OCI-LY7 (cell line): ENCODE measurements around the gene GULP1.

ENCODE experiments used
- CTCF ChIP-seq: fragments of 200-600 bp; sonication (generic); conservative IDR thresholded peaks from 2 replicates; pipeline ENCODE4 v1.5.1; 2014; ENCODE audit warnings: mild to moderate bottlenecking, antibody characterized with exemption, low read length, moderate library complexity, mixed read lengths
- EZH2phosphoT487 ChIP-seq: fragments of 200-600 bp; sonication (generic); IDR thresholded peaks from 2 replicates; pipeline ENCODE4 v1.6.1; 2018; ENCODE audit warnings: low read depth, borderline replicate concordance, mild to moderate bottlenecking, mixed run types, antibody characterized with exemption, low read length, moderate library complexity, mixed read lengths

- no peak for TF ChIP-seq CTCF
- TF ChIP-seq EZH2phosphoT487, result no peak
Measured at GRCh38 chr2:188576006-188576405, 284.3 kb downstream of the GULP1 start.
